Measurements from ENCODE around the gene TSC2. TPM values are rescaled to one million over a fixed set of nuclear protein-coding genes. Genes with fewer than 3 reads are reported as not detected.
A peak's percentile ranks its signal among the peaks of the same experiment; 100 is the strongest.

The TSC2 gene
- total and polyA plus RNA-seq, 4 donors: 23.3 to 51.2 (median 28.7) TPM

DNA sequence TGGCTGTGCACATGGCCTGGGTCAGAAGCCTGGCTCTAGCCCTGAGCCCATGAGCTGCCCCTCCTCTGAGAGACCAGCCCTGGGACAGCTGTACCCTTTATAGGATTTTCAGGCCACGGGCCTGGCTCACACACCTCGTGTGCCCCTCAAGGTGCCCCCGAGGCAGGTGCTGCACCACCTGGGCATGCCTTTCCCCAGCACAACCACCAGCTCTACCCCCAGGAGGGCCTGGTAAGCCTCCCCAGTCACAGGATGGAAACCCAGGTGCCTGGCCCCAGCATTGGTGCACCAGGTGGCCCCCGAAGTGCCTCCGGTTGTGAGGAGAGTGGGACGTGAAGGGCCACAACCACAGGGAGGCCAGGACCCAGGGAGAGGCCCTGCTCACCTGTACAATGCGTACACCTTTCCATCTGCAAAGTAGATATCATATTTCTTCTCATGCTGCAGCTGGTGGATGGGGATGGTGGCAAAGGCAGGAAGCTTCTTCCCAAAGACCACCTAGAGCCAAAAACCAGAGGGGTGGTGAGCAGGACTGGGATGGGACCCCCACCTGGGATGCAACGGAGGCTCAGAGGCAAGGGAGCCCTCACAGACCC, 44.5 kb upstream of the TSC2 start (continued):
- TF ChIP-seq, protein P1, sequence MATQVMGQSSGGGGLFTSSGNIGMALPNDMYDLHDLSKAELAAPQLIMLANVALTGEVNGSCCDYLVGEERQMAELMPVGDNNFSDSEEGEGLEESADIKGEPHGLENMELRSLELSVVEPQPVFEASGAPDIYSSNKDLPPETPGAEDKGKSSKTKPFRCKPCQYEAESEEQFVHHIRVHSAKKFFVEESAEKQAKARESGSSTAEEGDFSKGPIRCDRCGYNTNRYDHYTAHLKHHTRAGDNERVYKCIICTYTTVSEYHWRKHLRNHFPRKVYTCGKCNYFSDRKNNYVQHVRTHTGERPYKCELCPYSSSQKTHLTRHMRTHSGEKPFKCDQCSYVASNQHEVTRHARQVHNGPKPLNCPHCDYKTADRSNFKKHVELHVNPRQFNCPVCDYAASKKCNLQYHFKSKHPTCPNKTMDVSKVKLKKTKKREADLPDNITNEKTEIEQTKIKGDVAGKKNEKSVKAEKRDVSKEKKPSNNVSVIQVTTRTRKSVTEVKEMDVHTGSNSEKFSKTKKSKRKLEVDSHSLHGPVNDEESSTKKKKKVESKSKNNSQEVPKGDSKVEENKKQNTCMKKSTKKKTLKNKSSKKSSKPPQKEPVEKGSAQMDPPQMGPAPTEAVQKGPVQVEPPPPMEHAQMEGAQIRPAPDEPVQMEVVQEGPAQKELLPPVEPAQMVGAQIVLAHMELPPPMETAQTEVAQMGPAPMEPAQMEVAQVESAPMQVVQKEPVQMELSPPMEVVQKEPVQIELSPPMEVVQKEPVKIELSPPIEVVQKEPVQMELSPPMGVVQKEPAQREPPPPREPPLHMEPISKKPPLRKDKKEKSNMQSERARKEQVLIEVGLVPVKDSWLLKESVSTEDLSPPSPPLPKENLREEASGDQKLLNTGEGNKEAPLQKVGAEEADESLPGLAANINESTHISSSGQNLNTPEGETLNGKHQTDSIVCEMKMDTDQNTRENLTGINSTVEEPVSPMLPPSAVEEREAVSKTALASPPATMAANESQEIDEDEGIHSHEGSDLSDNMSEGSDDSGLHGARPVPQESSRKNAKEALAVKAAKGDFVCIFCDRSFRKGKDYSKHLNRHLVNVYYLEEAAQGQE (IDR thresholded peaks at IDR 0.05): no peak
- TF ChIP-seq RAD21 (IDR thresholded peaks at IDR 0.05): no peak
- TF ChIP-seq RXRA (IDR thresholded peaks at IDR 0.05): no peak
- TF ChIP-seq HNF4A (conservative IDR thresholded peaks at IDR 0.05): no peak

DNA sequence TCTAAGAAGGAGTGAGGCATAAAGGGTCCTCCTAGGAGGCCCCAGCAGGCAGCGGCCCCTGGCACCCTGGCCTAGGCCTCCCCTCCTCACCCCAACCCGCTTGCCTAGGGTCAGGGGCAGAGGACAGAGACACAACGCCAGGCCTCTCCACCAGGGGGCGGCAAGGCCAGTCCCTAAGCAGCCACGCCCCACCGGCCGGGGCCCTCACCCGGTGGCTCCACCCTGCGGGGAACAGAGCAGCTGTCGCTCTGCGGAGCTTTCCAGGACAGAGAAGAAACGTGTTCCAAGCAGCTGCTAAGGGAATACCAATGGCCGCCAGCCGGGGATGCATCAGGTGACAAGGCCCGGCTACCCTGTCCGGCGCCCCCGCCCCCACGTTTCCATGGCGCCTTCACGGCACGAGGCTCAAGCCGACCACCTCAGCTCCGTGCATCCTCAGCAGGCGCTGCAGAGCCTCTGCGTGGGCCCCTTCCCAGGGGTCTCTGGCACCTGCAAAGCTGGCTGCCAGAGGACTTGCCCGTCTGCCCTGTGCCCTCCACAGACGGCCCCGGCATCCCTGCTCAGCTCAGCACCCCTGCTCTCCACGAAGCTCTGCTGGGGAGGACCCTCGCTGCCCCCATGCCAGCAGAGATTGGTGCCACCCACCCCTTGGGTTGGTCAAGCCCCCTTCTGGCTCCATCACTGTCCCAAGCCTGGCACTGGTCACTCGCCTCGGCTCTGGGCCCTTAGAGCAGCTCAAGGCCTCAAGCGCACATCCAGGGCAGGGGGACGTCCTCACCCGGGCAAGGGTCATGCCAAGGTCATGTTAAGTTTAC, 43.8 kb upstream of the TSC2 start:
- peaks cover 17 to 43% (median 21%) of the 10 kb centered on the region in 4 donors for H3K36me3 ChIP-seq (ENCODE audit: control insufficient read depth in 4 of 4, insufficient read depth in 3 of 4, low read depth in 1 of 4, low read length in 3 of 4)
- DNase-seq (ENCODE audit: low spot score): peak; percentile 92
- TF ChIP-seq FOXA2 (IDR thresholded peaks at IDR 0.05) (no peak), RXRA (IDR thresholded peaks at IDR 0.05) (peak in 1 of 2 donors; percentile 54), RAD21 (IDR thresholded peaks at IDR 0.05) (peak; percentile 71 to 85), NR2F2 (IDR thresholded peaks at IDR 0.05) (no peak), SP1 (IDR thresholded peaks at IDR 0.05) (peak; percentile 32), GABPA (IDR thresholded peaks at IDR 0.05 in 1 of 2, conservative IDR thresholded peaks at IDR 0.05 in 1 of 2) (no peak)
- TF ChIP-seq, protein P2, sequence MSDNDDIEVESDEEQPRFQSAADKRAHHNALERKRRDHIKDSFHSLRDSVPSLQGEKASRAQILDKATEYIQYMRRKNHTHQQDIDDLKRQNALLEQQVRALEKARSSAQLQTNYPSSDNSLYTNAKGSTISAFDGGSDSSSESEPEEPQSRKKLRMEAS (IDR thresholded peaks at IDR 0.05): no peak
- TF ChIP-seq, protein P3, sequence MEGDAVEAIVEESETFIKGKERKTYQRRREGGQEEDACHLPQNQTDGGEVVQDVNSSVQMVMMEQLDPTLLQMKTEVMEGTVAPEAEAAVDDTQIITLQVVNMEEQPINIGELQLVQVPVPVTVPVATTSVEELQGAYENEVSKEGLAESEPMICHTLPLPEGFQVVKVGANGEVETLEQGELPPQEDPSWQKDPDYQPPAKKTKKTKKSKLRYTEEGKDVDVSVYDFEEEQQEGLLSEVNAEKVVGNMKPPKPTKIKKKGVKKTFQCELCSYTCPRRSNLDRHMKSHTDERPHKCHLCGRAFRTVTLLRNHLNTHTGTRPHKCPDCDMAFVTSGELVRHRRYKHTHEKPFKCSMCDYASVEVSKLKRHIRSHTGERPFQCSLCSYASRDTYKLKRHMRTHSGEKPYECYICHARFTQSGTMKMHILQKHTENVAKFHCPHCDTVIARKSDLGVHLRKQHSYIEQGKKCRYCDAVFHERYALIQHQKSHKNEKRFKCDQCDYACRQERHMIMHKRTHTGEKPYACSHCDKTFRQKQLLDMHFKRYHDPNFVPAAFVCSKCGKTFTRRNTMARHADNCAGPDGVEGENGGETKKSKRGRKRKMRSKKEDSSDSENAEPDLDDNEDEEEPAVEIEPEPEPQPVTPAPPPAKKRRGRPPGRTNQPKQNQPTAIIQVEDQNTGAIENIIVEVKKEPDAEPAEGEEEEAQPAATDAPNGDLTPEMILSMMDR (IDR thresholded peaks at IDR 0.05; ENCODE audit: low read depth, low read length, missing input control): peak; percentile 80
- H3K27me3 ChIP-seq (ENCODE audit: control insufficient read depth in 4 of 4, insufficient read depth in 4 of 4, low read length in 3 of 4): no peaks in the 10 kb centered on the region
- H3K27ac ChIP-seq (ENCODE audit: low read depth in 1 of 2, low read length in 2 of 2): no peak overlapping the region
- H3K9me3 ChIP-seq (ENCODE audit: control insufficient read depth in 4 of 4, low read length in 3 of 4): no peaks in the 10 kb centered on the region
- no peak overlapping the region for H3K9ac ChIP-seq (ENCODE audit: low read depth in 1 of 2, low read length in 2 of 2)
- WGBS: 37% methylated on average over 36 of the region's 36 CpGs
- no peak overlapping the region for H3K4me3 ChIP-seq (ENCODE audit: low read depth in 1 of 3, low read length in 3 of 3)
- H3K4me1 ChIP-seq (ENCODE audit: control insufficient read depth in 4 of 4, insufficient read depth in 4 of 4, low read length in 3 of 4): peaks cover 36 to 51% (median 45%) of the 10 kb centered on the region in 4 donors

DNA sequence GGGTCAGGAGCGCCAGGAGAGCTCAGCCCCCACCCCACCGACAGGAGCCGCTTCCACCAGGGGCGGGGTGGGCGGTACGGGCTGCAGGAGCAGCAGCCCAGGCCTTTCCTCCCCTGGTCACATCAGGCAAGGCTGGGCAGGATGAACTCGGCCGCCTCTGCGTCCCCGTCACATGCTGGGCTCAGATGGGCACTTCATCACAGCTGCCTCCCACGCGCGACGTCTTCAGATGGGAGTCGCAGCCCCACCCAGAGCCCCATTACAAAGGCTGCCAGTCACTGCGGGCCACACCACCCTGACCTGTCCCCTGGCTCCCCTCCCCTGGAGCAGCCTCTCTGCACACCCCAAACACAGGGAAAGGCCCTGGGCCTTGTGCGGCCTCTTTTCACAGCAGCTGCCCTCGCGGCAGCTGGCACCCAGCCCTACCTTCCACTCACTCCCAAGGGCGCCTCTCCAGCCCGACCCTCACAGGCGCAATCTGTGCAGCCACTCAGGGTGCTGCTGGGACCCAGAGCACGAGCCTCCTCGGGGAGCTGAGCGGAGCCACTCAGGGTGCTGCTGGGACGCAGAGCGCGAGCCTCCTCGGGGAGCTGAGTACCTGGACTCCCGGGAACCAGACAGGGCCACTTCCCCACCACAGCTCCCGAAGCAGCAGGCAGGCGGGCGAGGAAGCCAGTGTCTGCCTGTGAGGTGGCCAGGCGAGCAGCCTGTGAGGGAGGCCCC, 42.8 kb upstream of the TSC2 start:
- Histone ChIP-seq H3K36me3 (ENCODE audit: control insufficient read depth in 4 of 4, insufficient read depth in 3 of 4, low read depth in 1 of 4, low read length in 3 of 4) (peaks cover 14 to 34% (median 15%) of the 10 kb centered on the region in 4 donors), H3K4me3 (ENCODE audit: low read depth in 1 of 3, low read length in 3 of 3) (no peak overlapping the region), H3K27ac (ENCODE audit: low read depth in 1 of 2, low read length in 2 of 2) (no peak overlapping the region), H3K4me1 (ENCODE audit: control insufficient read depth in 4 of 4, insufficient read depth in 4 of 4, low read length in 3 of 4) (peaks cover 36 to 52% (median 46%) of the 10 kb centered on the region in 4 donors), H3K9me3 (ENCODE audit: control insufficient read depth in 4 of 4, low read length in 3 of 4) (no peaks in the 10 kb centered on the region), H3K27me3 (ENCODE audit: control insufficient read depth in 4 of 4, insufficient read depth in 4 of 4, low read length in 3 of 4) (no peaks in the 10 kb centered on the region), H3K9ac (ENCODE audit: low read depth in 1 of 2, low read length in 2 of 2) (no peak overlapping the region)
- no peak for DNase-seq (ENCODE audit: low spot score)
- WGBS: 82% methylated on average over 34 of the region's 34 CpGs
- TF ChIP-seq, protein P2 (IDR thresholded peaks at IDR 0.05): no peak
- TF ChIP-seq, protein P4, sequence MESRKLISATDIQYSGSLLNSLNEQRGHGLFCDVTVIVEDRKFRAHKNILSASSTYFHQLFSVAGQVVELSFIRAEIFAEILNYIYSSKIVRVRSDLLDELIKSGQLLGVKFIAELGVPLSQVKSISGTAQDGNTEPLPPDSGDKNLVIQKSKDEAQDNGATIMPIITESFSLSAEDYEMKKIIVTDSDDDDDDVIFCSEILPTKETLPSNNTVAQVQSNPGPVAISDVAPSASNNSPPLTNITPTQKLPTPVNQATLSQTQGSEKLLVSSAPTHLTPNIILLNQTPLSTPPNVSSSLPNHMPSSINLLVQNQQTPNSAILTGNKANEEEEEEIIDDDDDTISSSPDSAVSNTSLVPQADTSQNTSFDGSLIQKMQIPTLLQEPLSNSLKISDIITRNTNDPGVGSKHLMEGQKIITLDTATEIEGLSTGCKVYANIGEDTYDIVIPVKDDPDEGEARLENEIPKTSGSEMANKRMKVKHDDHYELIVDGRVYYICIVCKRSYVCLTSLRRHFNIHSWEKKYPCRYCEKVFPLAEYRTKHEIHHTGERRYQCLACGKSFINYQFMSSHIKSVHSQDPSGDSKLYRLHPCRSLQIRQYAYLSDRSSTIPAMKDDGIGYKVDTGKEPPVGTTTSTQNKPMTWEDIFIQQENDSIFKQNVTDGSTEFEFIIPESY (IDR thresholded peaks at IDR 0.05): no peak
- TF ChIP-seq EGR1 (IDR thresholded peaks at IDR 0.05; ENCODE audit: low read depth in 2 of 2) (no peak), GABPA (IDR thresholded peaks at IDR 0.05 in 1 of 2, conservative IDR thresholded peaks at IDR 0.05 in 1 of 2) (no peak), RXRA (IDR thresholded peaks at IDR 0.05) (no peak)
- TF ChIP-seq, protein P5, sequence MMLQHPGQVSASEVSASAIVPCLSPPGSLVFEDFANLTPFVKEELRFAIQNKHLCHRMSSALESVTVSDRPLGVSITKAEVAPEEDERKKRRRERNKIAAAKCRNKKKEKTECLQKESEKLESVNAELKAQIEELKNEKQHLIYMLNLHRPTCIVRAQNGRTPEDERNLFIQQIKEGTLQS (IDR thresholded peaks at IDR 0.05): no peak
- TF ChIP-seq, protein P1 (IDR thresholded peaks at IDR 0.05): no peak

All from liver (tissue), 9 donors.